Measurements from ENCODE around the gene SORCS2. TPM values are rescaled to one million over a fixed set of nuclear protein-coding genes. Genes with fewer than 3 reads are reported as not detected.

SORCS2 gene
- total and polyA plus RNA-seq, 4 donors = 0.05 to 8.4 (median 1.8) TPM

DNA sequence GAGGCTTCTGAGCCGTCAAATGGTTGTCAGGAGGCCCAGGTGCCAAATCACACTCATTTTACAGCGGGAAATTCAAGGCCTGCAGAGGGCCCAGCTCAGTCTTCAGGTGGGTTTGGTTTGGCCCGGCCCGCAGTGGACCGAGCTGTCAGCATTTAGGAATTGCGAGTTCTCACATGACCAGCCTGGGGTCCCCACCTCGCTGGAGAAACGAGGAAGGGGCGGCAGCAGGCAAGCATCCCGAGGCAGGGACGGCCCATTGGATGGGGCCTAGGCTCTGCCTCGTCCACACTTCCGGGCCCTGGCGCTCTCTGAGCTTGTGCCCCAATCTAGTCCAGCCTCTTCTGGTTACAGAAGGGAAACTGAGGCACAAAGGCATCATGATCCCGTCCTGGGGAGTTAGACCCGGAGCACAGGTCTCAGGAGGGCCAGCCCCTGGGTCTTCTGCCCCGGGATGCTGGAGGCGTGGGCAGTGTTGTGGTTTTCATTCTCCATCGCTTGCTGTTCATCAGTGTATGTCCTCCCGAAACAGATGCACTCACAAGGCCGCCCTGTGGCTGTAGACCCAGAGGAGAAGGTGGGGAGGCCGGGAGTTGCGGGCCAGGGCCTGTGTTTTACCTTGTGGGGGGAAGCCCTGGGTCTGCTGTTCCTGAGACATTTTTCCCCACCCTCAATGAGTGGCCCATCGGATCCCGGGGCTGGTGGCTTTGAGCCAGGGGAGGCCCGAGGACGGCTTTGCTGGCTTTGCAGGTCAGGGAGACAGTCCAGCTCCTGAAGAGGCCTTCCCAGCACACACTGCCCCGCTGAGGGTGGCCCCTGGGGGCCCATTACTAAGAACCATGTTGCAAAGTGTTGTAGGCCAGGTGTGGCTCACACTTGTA lies 233.5 kb downstream of the SORCS2 start:
- no peak for ATAC-seq (ENCODE audit: low FRiP score)
- intact Hi-C loops (cut with DNase I) = no loop called here
- Histone ChIP-seq H3K9me3 (ENCODE audit: control insufficient read depth, low read length) (no peaks in the 10 kb centered on the region), H3K4me3 (ENCODE audit: low read length in 2 of 2) (no peak overlapping the region), H3K4me1 (ENCODE audit: control insufficient read depth in 1 of 2, insufficient read depth in 2 of 2, low read length in 2 of 2) (no peaks in the 10 kb centered on the region), H3K27ac (ENCODE audit: low read depth in 1 of 2, low read length in 2 of 2) (no peak overlapping the region), H3K27me3 (ENCODE audit: control insufficient read depth in 1 of 2, insufficient read depth in 2 of 2, low read length in 1 of 2) (no peaks in the 10 kb centered on the region), H3K36me3 (ENCODE audit: control insufficient read depth in 1 of 2, insufficient read depth in 2 of 2, low read length in 1 of 2) (no peaks in the 10 kb centered on the region)
- WGBS, 2 donors = 92 to 94% methylated on average over 28 of the region's 28 CpGs
- no peak for DNase-seq

GRCh38 chr4:7426525-7427171 lies 234.3 kb downstream of the SORCS2 start:
- no peaks in the 10 kb centered on the region for H3K36me3 ChIP-seq (ENCODE audit: control insufficient read depth in 1 of 2, insufficient read depth in 2 of 2, low read length in 1 of 2)
- intact Hi-C loops (cut with DNase I) = no loop called here
- no peak overlapping the region for H3K4me3 ChIP-seq (ENCODE audit: low read length in 2 of 2)
- H3K4me1 ChIP-seq (ENCODE audit: control insufficient read depth in 1 of 2, insufficient read depth in 2 of 2, low read length in 2 of 2) = no peaks in the 10 kb centered on the region
- no peak for DNase-seq
- ATAC-seq (ENCODE audit: low FRiP score) = no peak
- H3K9me3 ChIP-seq (ENCODE audit: control insufficient read depth, low read length) = no peaks in the 10 kb centered on the region
- no peak overlapping the region for H3K27ac ChIP-seq (ENCODE audit: low read depth in 1 of 2, low read length in 2 of 2)
- H3K27me3 ChIP-seq (ENCODE audit: control insufficient read depth in 1 of 2, insufficient read depth in 2 of 2, low read length in 1 of 2) = no peaks in the 10 kb centered on the region
- WGBS, 2 donors = 87 to 92% methylated on average over 20 of the region's 20 CpGs

- Histone ChIP-seq H3K9me3 (ENCODE audit: control insufficient read depth, low read length) (no peaks in the 10 kb centered on the region), H3K27me3 (ENCODE audit: control insufficient read depth in 1 of 2, insufficient read depth in 2 of 2, low read length in 1 of 2) (no peaks in the 10 kb centered on the region), H3K4me1 (ENCODE audit: control insufficient read depth in 1 of 2, insufficient read depth in 2 of 2, low read length in 2 of 2) (no peaks in the 10 kb centered on the region), H3K27ac (ENCODE audit: low read depth in 1 of 2, low read length in 2 of 2) (no peak overlapping the region), H3K4me3 (ENCODE audit: low read length in 2 of 2) (no peak overlapping the region), H3K36me3 (ENCODE audit: control insufficient read depth in 1 of 2, insufficient read depth in 2 of 2, low read length in 1 of 2) (no peaks in the 10 kb centered on the region)
- DNase-seq (peak in 1 of 2 donors; percentile 75), ATAC-seq (ENCODE audit: low FRiP score) (no peak)
- 86 to 89% methylated on average over 10 of the region's 10 CpGs for WGBS, 2 donors
- intact Hi-C loops (cut with DNase I) = no loop called here
These were observed 235.0 kb downstream of the SORCS2 start for GRCh38 chr4:7427361-7427760.

- ATAC-seq (ENCODE audit: low FRiP score) (no peak), DNase-seq (peak in 1 of 2 donors; percentile 65)
- intact Hi-C loops (cut with DNase I) = no loop called here
- Histone ChIP-seq H3K27ac (ENCODE audit: low read depth in 1 of 2, low read length in 2 of 2) (no peak overlapping the region), H3K9me3 (ENCODE audit: control insufficient read depth, low read length) (no peaks in the 10 kb centered on the region), H3K36me3 (ENCODE audit: control insufficient read depth in 1 of 2, insufficient read depth in 2 of 2, low read length in 1 of 2) (no peaks in the 10 kb centered on the region), H3K27me3 (ENCODE audit: control insufficient read depth in 1 of 2, insufficient read depth in 2 of 2, low read length in 1 of 2) (no peaks in the 10 kb centered on the region), H3K4me1 (ENCODE audit: control insufficient read depth in 1 of 2, insufficient read depth in 2 of 2, low read length in 2 of 2) (no peaks in the 10 kb centered on the region), H3K4me3 (ENCODE audit: low read length in 2 of 2) (no peak overlapping the region)
- 90 to 92% methylated on average over 13 of the region's 13 CpGs for WGBS, 2 donors
These were observed 235.5 kb downstream of the SORCS2 start for GRCh38 chr4:7427831-7428260.

DNA sequence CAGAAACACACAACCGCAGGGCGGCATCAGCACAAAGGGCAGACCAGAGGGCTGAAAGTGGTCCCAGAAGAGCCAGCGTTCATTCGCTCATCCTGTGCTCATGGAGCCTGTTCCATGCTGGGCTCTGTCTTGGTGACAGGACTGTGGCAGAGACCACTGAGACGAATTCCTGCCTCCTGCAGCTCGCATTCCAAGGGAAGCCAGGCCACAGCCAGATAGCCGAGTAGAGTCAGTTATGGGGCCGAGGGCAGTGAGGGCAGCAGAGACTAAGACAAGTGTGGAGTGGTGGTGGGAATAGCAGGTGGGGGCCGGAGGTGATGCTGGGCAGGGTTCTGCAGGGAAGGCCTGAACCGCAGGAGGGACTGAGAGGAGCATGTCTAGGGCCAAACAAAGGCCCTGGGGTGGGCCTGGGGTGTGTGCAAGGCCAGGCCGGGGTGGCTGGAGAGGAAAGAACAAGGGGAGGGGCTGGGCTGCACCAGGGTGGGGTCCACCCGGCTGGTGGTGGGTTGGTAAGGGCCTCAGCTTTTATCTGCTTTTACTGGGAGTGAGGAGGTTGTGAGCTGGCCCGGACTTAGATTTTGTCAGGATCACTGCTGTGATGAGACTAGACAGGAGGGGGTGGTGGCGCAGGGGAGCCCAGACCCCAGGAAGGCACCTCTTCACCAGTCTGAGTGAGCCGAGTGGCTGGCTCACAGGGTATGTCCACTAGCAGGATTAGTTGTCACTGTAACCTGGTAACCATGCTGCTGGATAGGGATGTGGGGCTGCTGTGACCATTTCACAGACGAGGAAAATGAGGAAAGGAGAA lies 236.1 kb downstream of the SORCS2 start:
- intact Hi-C loops (cut with DNase I) = no loop called here
- ATAC-seq (ENCODE audit: low FRiP score) = no peak
- DNase-seq = peak in 1 of 2 donors; percentile 59
- H3K27me3 ChIP-seq (ENCODE audit: control insufficient read depth in 1 of 2, insufficient read depth in 2 of 2, low read length in 1 of 2) = no peaks in the 10 kb centered on the region
- no peaks in the 10 kb centered on the region for H3K9me3 ChIP-seq (ENCODE audit: control insufficient read depth, low read length)
- no peak overlapping the region for H3K4me3 ChIP-seq (ENCODE audit: low read length in 2 of 2)
- H3K27ac ChIP-seq (ENCODE audit: low read depth in 1 of 2, low read length in 2 of 2) = no peak overlapping the region
- H3K4me1 ChIP-seq (ENCODE audit: control insufficient read depth in 1 of 2, insufficient read depth in 2 of 2, low read length in 2 of 2) = no peaks in the 10 kb centered on the region
- 90% methylated on average over 15 to 16 of the region's 16 CpGs for WGBS, 2 donors
- no peaks in the 10 kb centered on the region for H3K36me3 ChIP-seq (ENCODE audit: control insufficient read depth in 1 of 2, insufficient read depth in 2 of 2, low read length in 1 of 2)

DNA sequence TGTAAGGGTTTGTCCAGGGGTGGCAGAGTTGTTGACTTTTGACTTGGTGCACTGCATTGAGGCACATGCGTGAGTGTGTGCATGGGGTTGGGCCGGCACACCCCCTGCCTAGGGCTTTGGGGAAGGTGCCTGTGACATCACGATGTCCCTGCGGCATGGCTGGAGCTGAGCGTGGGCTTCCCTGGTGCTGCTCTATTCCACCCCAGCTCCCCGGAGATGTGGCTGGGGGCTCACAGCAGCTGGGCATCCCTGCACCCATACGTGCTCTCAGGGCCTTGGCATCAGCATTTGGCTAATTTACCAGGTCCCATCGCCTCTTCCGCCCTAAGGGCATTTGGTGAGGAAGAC lies 236.7 kb downstream of the SORCS2 start:
- WGBS, 2 donors = 88 to 94% methylated on average over 8 to 9 of the region's 9 CpGs
- Histone ChIP-seq H3K36me3 (ENCODE audit: control insufficient read depth in 1 of 2, insufficient read depth in 2 of 2, low read length in 1 of 2) (no peaks in the 10 kb centered on the region), H3K27ac (ENCODE audit: low read depth in 1 of 2, low read length in 2 of 2) (no peak overlapping the region), H3K9me3 (ENCODE audit: control insufficient read depth, low read length) (no peaks in the 10 kb centered on the region), H3K4me3 (ENCODE audit: low read length in 2 of 2) (no peak overlapping the region), H3K27me3 (ENCODE audit: control insufficient read depth in 1 of 2, insufficient read depth in 2 of 2, low read length in 1 of 2) (no peaks in the 10 kb centered on the region), H3K4me1 (ENCODE audit: control insufficient read depth in 1 of 2, insufficient read depth in 2 of 2, low read length in 2 of 2) (no peaks in the 10 kb centered on the region)
- intact Hi-C loops (cut with DNase I) = no loop called here
- no peak for ATAC-seq (ENCODE audit: low FRiP score)
- DNase-seq = peak; percentile 3 to 39

DNA sequence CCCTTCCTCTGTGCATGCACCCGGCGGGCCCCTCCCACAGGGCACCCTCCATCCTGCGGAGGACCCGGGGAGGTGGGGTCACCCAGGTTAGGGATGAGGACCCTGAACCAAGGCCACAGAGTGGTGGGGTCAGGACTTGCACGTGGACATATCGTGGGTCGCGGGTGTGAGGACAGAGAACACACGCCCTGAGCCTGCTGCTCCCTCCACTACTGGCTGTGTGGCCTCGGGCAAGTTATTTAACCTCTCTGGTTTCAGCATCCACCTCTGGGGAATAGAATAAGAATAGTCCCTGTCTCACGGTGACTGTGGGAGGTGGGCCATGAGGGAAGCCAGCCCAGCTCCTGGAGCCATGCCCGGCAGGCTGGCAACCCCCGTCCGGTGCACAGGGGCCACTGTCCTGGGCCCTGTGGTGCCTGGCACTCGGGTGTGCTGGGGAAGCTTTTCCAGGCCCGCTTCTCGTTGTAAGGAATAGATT lies 237.3 kb downstream of the SORCS2 start:
- WGBS, 2 donors = 79% methylated on average over 17 of the region's 17 CpGs
- H3K27ac ChIP-seq (ENCODE audit: low read depth in 1 of 2, low read length in 2 of 2) = no peak overlapping the region
- no peak for ATAC-seq (ENCODE audit: low FRiP score)

DNA sequence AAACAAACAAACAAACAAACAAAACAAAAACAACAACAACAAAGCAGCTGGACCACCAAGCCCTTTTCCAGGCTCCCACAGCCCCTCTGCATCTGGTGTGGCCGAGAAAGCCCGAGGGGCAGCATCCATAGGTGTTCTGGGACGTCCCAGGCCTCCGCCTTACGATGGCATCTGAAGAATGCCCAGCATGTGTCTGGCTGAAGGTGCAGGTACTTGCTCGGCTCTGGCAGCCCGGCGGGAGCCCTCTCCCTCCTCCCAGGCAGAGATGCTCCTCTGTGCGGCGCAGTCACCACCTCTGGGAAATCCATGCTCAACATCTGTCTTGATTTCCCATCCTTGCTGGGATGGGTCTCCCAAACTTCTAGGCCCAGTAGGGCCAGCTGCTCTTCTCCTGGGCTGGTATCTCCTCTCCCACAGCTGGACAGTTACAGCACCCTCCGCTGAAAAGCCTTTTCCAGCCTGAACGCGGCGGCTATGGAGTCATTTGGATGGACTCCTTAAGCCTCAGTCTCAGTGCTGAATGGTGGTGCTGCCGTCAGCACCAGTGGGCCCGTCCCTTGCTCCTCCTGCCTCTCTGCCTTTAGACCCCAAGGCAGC lies 238.1 kb downstream of the SORCS2 start:
- intact Hi-C loops (cut with DNase I) = no loop called here
- DNase-seq (peak; percentile 20 to 68), ATAC-seq (ENCODE audit: low FRiP score) (no peak)
- WGBS, 2 donors = 89 to 91% methylated on average over 15 to 16 of the region's 16 CpGs
- no peak overlapping the region for H3K4me3 ChIP-seq (ENCODE audit: low read length in 2 of 2)
- H3K4me1 ChIP-seq (ENCODE audit: control insufficient read depth in 1 of 2, insufficient read depth in 2 of 2, low read length in 2 of 2) = no peaks in the 10 kb centered on the region
- H3K36me3 ChIP-seq (ENCODE audit: control insufficient read depth in 1 of 2, insufficient read depth in 2 of 2, low read length in 1 of 2) = no peaks in the 10 kb centered on the region
- no peak overlapping the region for H3K27ac ChIP-seq (ENCODE audit: low read depth in 1 of 2, low read length in 2 of 2)
- no peaks in the 10 kb centered on the region for H3K9me3 ChIP-seq (ENCODE audit: control insufficient read depth, low read length)
- H3K27me3 ChIP-seq (ENCODE audit: control insufficient read depth in 1 of 2, insufficient read depth in 2 of 2, low read length in 1 of 2) = no peaks in the 10 kb centered on the region

More for the DNA sequence above, 237.3 kb downstream of the SORCS2 start:
- no peaks in the 10 kb centered on the region for H3K36me3 ChIP-seq (ENCODE audit: control insufficient read depth in 1 of 2, insufficient read depth in 2 of 2, low read length in 1 of 2)
- intact Hi-C loops (cut with DNase I) = no loop called here
- H3K9me3 ChIP-seq (ENCODE audit: control insufficient read depth, low read length) = no peaks in the 10 kb centered on the region
- H3K4me3 ChIP-seq (ENCODE audit: low read length in 2 of 2) = no peak overlapping the region
- peak; percentile 38 to 57 for DNase-seq
- H3K4me1 ChIP-seq (ENCODE audit: control insufficient read depth in 1 of 2, insufficient read depth in 2 of 2, low read length in 2 of 2) = no peaks in the 10 kb centered on the region
- H3K27me3 ChIP-seq (ENCODE audit: control insufficient read depth in 1 of 2, insufficient read depth in 2 of 2, low read length in 1 of 2) = no peaks in the 10 kb centered on the region

Data from aorta (tissue), 5 donors.